Loucy (cell line): Measurements from ENCODE around the gene SMIM5.

Source experiments
- EZH2phosphoT487 ChIP-seq: fragments of 200-600 bp; IDR thresholded peaks from 2 replicates; pipeline ENCODE4 v1.6.1; 2018; ENCODE audit warnings: antibody characterized with exemption, mild to moderate bottlenecking, moderate library complexity, borderline replicate concordance
- TF ChIP-seq, protein P1 (sequence below): fragments of 200-600 bp; sonication (generic); conservative IDR thresholded peaks from 2 replicates; pipeline ENCODE4 v1.5.1; 2014; ENCODE audit warnings: mild to moderate bottlenecking, antibody characterized with exemption, low read length

DNA sequence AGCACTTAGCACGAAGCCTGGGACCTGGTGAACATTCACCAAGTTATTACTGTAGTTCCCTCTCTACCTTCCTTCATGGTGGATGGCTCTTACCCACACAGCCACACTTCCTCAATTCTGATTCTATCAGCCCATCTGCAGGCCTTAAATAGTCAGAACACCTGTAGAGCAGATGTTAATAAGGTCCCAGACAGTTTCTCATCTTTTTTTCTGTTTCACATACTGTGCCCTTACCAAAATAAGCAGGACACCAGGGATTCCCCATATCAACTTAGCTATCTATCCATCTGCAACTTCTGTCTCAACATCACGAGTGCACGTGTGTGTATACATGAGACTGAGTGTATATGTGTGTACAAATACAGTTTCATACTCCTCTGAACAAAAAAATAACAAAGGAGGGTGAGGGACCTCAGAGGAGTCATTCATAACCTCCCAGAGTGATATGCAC, 30.9 kb downstream of the SMIM5 start:
- TF ChIP-seq, protein P1, sequence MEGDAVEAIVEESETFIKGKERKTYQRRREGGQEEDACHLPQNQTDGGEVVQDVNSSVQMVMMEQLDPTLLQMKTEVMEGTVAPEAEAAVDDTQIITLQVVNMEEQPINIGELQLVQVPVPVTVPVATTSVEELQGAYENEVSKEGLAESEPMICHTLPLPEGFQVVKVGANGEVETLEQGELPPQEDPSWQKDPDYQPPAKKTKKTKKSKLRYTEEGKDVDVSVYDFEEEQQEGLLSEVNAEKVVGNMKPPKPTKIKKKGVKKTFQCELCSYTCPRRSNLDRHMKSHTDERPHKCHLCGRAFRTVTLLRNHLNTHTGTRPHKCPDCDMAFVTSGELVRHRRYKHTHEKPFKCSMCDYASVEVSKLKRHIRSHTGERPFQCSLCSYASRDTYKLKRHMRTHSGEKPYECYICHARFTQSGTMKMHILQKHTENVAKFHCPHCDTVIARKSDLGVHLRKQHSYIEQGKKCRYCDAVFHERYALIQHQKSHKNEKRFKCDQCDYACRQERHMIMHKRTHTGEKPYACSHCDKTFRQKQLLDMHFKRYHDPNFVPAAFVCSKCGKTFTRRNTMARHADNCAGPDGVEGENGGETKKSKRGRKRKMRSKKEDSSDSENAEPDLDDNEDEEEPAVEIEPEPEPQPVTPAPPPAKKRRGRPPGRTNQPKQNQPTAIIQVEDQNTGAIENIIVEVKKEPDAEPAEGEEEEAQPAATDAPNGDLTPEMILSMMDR, result no peak
- TF ChIP-seq EZH2phosphoT487, result no peak
